HCT116 (cell line): ENCODE data around the gene SLC27A4. TPM values are rescaled to one million over a fixed set of nuclear protein-coding genes. Genes with fewer than 3 reads are reported as not detected.
"Not testable (repeated sequence)": the region's sequence is repeated elsewhere in the genome, so short reads cannot be mapped to it uniquely, and the experiment has no call there.

Experiments used
- ATAC-seq: fragments of 200-7000 bp; cut with Tn5 transposase; 2 replicates; pipeline ENCODE4 v1.9.1; 2020; ENCODE audit warnings: mild to moderate bottlenecking, moderate library complexity
- BruUV-seq: library from RNA; stranded (reverse); fragments of 400-500 nt; replicated peaks from 2 replicates; lab custom pipeline; 2021; lab: Mats Ljungman, UMichigan
- CTCF ChIA-PET: fragments of 300-600 bp; sonication (Branson Sonifier 250); formaldehyde crosslinking; loops from one replicate; lab custom pipeline; 2021; ENCODE audit warnings: antibody characterized with exemption; lab: Charles Lee
- POLR2A ChIA-PET: fragments of 300-600, 350-600 bp; sonication (Branson Sonifier 250); formaldehyde crosslinking; loops from one replicate; lab custom pipeline; 2021; ENCODE audit warnings: antibody characterized with exemption; lab: Charles Lee
- RAD21 ChIA-PET, 2 experiments: fragments of 300-600 bp; sonication (Branson Sonifier 250); formaldehyde crosslinking; loops; one replicate each; lab custom pipeline; 2023; ENCODE audit warnings: low total read pairs in 2 of 2; ENCODE audit not compliant: uncharacterized antibody in 2 of 2, unreplicated experiment in 2 of 2, low non-redundant PET in 1 of 2; lab: Charles Lee
- DNase-seq: peaks from one replicate; pipeline ENCODE4 v3.0.0-alpha.2; 2010; ENCODE audit warnings: low read depth, low spot score
- H2AFZ ChIP-seq: fragments of 200-600 bp; shearing (Covaris generic), sonication (generic); 2 replicates; pipeline ENCODE4 v1.6.1; 2017; ENCODE audit warnings: low read depth, mixed run types, mixed read lengths, antibody characterized with exemption, low read length; ENCODE audit not compliant: poor library complexity, severe bottlenecking
- H3K27ac ChIP-seq: 2 replicates; pipeline ENCODE4 v1.5.1; 2012; ENCODE audit warnings: low read depth, low read length
- H3K27me3 ChIP-seq: fragments of 200-600 bp; sonication (generic); 2 replicates; pipeline ENCODE4 v1.6.1; 2016; ENCODE audit warnings: mixed run types, low read length, mixed read lengths; ENCODE audit not compliant: insufficient read depth
- H3K36me3 ChIP-seq, 2 experiments: fragments of 200-500 bp in 1 of 2; fragments of 200-600 bp in 1 of 2; sonication (Bioruptor generic) in 1 of 2; sonication (generic) in 1 of 2; 2 replicates each; pipeline versions ENCODE4 v1.5.1 to v1.6.1; 2014 to 2016; ENCODE audit warnings: low read length in 2 of 2, inconsistent platforms in 1 of 2, mixed read lengths in 1 of 2, mixed run types in 1 of 2; ENCODE audit not compliant: insufficient read depth in 2 of 2, control insufficient read depth in 1 of 2
- H3K4me1 ChIP-seq, 2 experiments: fragments of 200-600 bp in 1 of 2; sonication (generic) in 1 of 2; 2 replicates each; pipeline versions ENCODE4 v1.5.1 to v1.6.1; 2012 to 2017; ENCODE audit warnings: low read length in 2 of 2, inconsistent platforms in 1 of 2, mild to moderate bottlenecking in 1 of 2, mixed read lengths in 1 of 2, mixed run types in 1 of 2, moderate library complexity in 1 of 2; ENCODE audit not compliant: insufficient read depth in 2 of 2, control insufficient read depth in 1 of 2
- H3K4me2 ChIP-seq: fragments of 200-600 bp; sonication (generic); 2 replicates; pipeline ENCODE4 v1.6.1; 2017; ENCODE audit warnings: mixed run types, low read length, mixed read lengths
- H3K4me3 ChIP-seq, 2 experiments: fragments of 200-600 bp in 1 of 2; sonication (generic) in 1 of 2; replicated peaks in 1 of 2; 2 replicates each; pipeline ENCODE4 v1.5.1; 2011 to 2016; ENCODE audit warnings: low read length in 2 of 2, control low read depth in 1 of 2, low read depth in 1 of 2, mild to moderate bottlenecking in 1 of 2, mixed read lengths in 1 of 2, mixed run types in 1 of 2
- H3K79me2 ChIP-seq: fragments of 200-600 bp; sonication (generic); 2 replicates; pipeline ENCODE4 v1.6.1; 2017; ENCODE audit warnings: mild to moderate bottlenecking, mixed run types, low read length, moderate library complexity, mixed read lengths; ENCODE audit not compliant: insufficient read depth
- H3K9ac ChIP-seq: fragments of 200-600 bp; sonication (generic); 2 replicates; pipeline ENCODE4 v1.6.1; 2016; ENCODE audit warnings: low read length, mixed read lengths
- H3K9me2 ChIP-seq: fragments of 200-600 bp; sonication (generic), shearing (Covaris generic); 2 replicates; pipeline ENCODE4 v1.6.1; 2017; ENCODE audit warnings: mixed run types, mild to moderate bottlenecking, moderate library complexity; ENCODE audit not compliant: insufficient read depth
- H3K9me3 ChIP-seq, 2 experiments: fragments of 200-500 bp in 1 of 2; fragments of 200-600 bp in 1 of 2; sonication (Bioruptor generic) in 1 of 2; sonication (generic) in 1 of 2; 2 replicates each; pipeline ENCODE4 v1.6.1; 2014 to 2017; ENCODE audit warnings: low read length in 2 of 2, mixed read lengths in 2 of 2, inconsistent platforms in 1 of 2, low read depth in 1 of 2, mild to moderate bottlenecking in 1 of 2, mixed run types in 1 of 2, moderate library complexity in 1 of 2; ENCODE audit not compliant: control insufficient read depth in 1 of 2, insufficient read depth in 1 of 2
- H4K20me1 ChIP-seq: fragments of 200-600 bp; sonication (generic), shearing (Covaris generic); 2 replicates; pipeline ENCODE4 v1.6.1; 2017; ENCODE audit warnings: mixed run types, mild to moderate bottlenecking, moderate library complexity; ENCODE audit not compliant: insufficient read depth
- CBX3 ChIP-seq: IDR thresholded peaks from 2 replicates; pipeline ENCODE4 v1.6.1; 2012; ENCODE audit warnings: low read depth
- RAD21 ChIP-seq: IDR thresholded peaks from 2 replicates; pipeline ENCODE4 v1.6.1; 2012; ENCODE audit warnings: low read depth, mild to moderate bottlenecking
- ZFX ChIP-seq: fragments of 450-650 bp; IDR thresholded peaks from 2 replicates; pipeline ENCODE4 v1.6.1; 2017
- intact Hi-C: fragments of 100-400 bp; cut with micrococcal nuclease; formaldehyde crosslinking; loops from 2 replicates; pipeline ENCODE4 v1.10.0; 2022
- total RNA-seq: library from RNA; stranded (reverse); gene quantifications from one replicate; pipeline ENCODE4 v1.2.1, GENCODE V29; 2021; ENCODE audit not compliant: unreplicated experiment
- TF ChIP-seq, protein P1 (sequence below): IDR thresholded peaks from 2 replicates; pipeline ENCODE4 v1.6.1; 2012
- TF ChIP-seq, protein P2 (sequence below): IDR thresholded peaks from 2 replicates; pipeline ENCODE4 v1.6.1; 2012; ENCODE audit warnings: low read depth
- TF ChIP-seq, protein P3 (sequence below), 3 experiments: fragments of 200-600 bp in 1 of 3; sonication (generic) in 1 of 3; IDR thresholded peaks in 2 of 3; conservative IDR thresholded peaks in 1 of 3; 2 replicates each; pipeline ENCODE4 v1.5.1; 2012 to 2017; ENCODE audit warnings: low read depth in 2 of 3, low read length in 2 of 3, antibody characterized with exemption in 1 of 3, borderline replicate concordance in 1 of 3, control low read depth in 1 of 3, mild to moderate bottlenecking in 1 of 3, mixed read lengths in 1 of 3, mixed run types in 1 of 3, moderate library complexity in 1 of 3; ENCODE audit not compliant: insufficient read depth in 1 of 3

Gene SLC27A4
- total RNA-seq, 1 experiment from 2014 or later = 33.9 TPM

DNA sequence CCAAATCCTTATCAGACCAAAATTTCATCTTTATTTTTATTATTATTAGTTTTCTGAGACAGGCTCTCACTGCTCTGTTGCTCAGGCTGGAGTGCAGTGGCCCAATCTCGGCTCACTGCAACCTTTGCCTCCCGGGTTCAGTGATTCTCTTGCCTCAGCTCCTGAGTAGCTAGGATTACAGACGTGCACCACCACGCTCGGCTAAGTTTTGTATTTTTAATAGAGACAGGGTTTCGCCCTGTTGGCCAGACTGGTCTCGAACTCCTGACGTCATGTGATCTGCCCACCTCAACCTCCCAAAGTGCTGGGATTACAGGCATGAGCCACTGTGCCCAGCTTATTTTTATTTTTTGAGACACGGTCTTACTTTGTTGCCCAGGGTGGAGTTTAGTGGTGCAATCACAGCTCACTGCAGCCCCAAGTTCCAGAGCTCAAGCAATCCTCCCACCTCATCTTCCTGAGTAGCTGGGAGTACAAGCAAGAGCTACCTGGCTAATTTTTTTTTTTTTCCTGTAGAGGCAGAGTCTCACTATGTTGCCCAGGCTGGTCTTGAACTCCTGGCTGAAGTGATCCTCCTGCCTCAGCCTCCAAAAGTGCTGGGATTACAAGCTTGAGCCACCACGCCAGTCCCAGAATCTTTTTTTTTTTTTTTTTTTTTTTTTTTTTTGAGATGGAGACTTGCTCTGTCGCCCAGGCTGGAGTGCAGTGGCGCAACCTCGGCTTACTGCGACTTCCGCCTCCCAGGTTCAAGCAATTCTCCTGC lies 1.3 kb upstream of the SLC27A4 start:
- H2AFZ ChIP-seq, H3K9me3 ChIP-seq, H3K9me2 ChIP-seq, CTCF ChIA-PET, H3K4me3 ChIP-seq, H3K27me3 ChIP-seq, ATAC-seq, H3K9ac ChIP-seq, DNase-seq, H4K20me1 ChIP-seq, intact Hi-C loops, BruUV-seq: not testable (repeated sequence)
- peak overlapping the region; percentile 74 for H3K27ac ChIP-seq
- peak overlapping the region; percentile 97 for H3K4me2 ChIP-seq
- POLR2A ChIA-PET = interaction anchor here (0.6 kb wide), 2 partner anchors 338 to 1269 kb away, joined by 3 to 4 read pairs; no protein-coding TSS in a partner anchor
- peaks cover 0 to 12% of the 10 kb centered on the region in 2 experiments; a peak in 3 of 4 replicates for H3K36me3 ChIP-seq
- peaks cover 10% of the 10 kb centered on the region for H3K79me2 ChIP-seq
- RAD21 ChIA-PET = interaction anchor here in 1 of 2 experiments (1.0 kb wide), 1 partner anchor 21 kb away, joined by 3 read pairs; no protein-coding TSS in a partner anchor
- H3K4me1 ChIP-seq = peaks cover 0 to 20% of the 10 kb centered on the region in 2 experiments; a peak in 2 of 4 replicates

DNA sequence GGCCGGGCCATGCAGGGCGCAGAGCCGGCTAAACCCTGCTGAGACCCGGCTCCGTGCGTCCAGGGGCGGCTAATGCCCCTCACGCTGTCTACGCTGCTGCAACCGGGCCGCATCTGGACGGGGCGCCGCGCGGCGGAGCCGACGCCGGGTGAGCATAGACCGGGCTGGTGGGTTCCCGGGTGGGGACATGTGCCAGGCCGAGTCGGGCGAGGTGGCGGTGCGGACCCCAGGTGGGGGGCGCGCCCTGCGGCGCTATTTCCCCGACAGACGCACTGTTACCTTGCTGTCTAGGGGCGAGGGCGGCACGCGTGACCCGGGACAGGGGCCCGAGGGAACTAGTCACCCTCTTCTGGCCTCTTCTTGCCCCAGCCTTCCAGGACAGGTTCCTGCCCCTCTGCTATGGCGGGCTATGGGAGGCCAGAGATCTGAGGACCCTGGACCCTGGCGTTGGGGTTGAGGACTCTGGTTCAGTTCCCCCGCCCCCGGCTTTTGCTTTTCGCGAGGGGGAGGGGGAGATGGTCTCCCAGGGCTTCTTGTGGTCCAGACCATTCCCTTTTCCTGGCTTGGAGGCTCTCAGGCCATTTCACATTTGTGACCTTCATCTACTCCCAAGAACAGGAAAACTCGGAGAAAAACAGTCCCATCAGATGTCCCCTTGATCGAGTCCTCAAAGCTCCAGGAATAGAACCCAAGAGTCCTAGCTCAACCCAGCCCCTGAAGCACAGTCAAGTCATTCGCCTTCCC lies 536 bp downstream of the SLC27A4 start:
- ATAC-seq (peak; percentile 19; the same call in 1 of the 2 replicates), DNase-seq (no peak)
- BruUV-seq = no TSS peak
- RAD21 ChIA-PET = interaction anchor here (0.8 to 1.2 kb wide), 2 partner anchors 46 to 80 kb away, joined by 3 to 6 read pairs; partner anchors contain the start of gene CERCAM (in 1 of the 2)
- Histone ChIP-seq H3K4me1 (peaks cover 0 to 20% of the 10 kb centered on the region in 2 experiments; a peak in 2 of 4 replicates), H3K36me3 (peaks cover 5 to 12% of the 10 kb centered on the region in 2 experiments; a peak in 3 of 4 replicates), H3K27ac (peak overlapping the region; percentile 67), H4K20me1 (no peaks in the 10 kb centered on the region), H3K4me2 (peak overlapping the region; percentile 97), H3K9me2 (no peaks in the 10 kb centered on the region), H3K27me3 (no peaks in the 10 kb centered on the region), H3K9me3 (no peaks in the 10 kb centered on the region), H2AFZ (no peak overlapping the region), H3K4me3 (peak overlapping the region; percentile 84 to 86), H3K79me2 (peaks cover 10% of the 10 kb centered on the region), H3K9ac (peak overlapping the region; percentile 77)
- POLR2A ChIA-PET = interaction anchor here (0.8 to 1.3 kb wide), 3 partner anchors 30 to 45 kb away, joined by 3 to 9 read pairs (median 3); partner anchors contain the start of gene URM1
- CTCF ChIA-PET = interaction anchor here (0.7 to 1.5 kb wide), 12 partner anchors 10 to 86 kb away, joined by 3 to 40 read pairs (median 4); partner anchors contain the start of gene URM1
- intact Hi-C loops = loop anchor here (1.0 to 10.0 kb wide), 4 partner anchors 19 to 146 kb away; partner anchors contain the start of genes CIZ1, COQ4 and TRUB2
- TF ChIP-seq, protein P1, sequence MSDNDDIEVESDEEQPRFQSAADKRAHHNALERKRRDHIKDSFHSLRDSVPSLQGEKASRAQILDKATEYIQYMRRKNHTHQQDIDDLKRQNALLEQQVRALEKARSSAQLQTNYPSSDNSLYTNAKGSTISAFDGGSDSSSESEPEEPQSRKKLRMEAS = no peak; the same call in 1 of the 2 replicates
- TF ChIP-seq RAD21 (no peak), CBX3 (no peak), ZFX (peak; percentile 74; the same call in 1 of the 2 replicates)
- TF ChIP-seq, protein P2, sequence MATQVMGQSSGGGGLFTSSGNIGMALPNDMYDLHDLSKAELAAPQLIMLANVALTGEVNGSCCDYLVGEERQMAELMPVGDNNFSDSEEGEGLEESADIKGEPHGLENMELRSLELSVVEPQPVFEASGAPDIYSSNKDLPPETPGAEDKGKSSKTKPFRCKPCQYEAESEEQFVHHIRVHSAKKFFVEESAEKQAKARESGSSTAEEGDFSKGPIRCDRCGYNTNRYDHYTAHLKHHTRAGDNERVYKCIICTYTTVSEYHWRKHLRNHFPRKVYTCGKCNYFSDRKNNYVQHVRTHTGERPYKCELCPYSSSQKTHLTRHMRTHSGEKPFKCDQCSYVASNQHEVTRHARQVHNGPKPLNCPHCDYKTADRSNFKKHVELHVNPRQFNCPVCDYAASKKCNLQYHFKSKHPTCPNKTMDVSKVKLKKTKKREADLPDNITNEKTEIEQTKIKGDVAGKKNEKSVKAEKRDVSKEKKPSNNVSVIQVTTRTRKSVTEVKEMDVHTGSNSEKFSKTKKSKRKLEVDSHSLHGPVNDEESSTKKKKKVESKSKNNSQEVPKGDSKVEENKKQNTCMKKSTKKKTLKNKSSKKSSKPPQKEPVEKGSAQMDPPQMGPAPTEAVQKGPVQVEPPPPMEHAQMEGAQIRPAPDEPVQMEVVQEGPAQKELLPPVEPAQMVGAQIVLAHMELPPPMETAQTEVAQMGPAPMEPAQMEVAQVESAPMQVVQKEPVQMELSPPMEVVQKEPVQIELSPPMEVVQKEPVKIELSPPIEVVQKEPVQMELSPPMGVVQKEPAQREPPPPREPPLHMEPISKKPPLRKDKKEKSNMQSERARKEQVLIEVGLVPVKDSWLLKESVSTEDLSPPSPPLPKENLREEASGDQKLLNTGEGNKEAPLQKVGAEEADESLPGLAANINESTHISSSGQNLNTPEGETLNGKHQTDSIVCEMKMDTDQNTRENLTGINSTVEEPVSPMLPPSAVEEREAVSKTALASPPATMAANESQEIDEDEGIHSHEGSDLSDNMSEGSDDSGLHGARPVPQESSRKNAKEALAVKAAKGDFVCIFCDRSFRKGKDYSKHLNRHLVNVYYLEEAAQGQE = no peak
- TF ChIP-seq, protein P3, sequence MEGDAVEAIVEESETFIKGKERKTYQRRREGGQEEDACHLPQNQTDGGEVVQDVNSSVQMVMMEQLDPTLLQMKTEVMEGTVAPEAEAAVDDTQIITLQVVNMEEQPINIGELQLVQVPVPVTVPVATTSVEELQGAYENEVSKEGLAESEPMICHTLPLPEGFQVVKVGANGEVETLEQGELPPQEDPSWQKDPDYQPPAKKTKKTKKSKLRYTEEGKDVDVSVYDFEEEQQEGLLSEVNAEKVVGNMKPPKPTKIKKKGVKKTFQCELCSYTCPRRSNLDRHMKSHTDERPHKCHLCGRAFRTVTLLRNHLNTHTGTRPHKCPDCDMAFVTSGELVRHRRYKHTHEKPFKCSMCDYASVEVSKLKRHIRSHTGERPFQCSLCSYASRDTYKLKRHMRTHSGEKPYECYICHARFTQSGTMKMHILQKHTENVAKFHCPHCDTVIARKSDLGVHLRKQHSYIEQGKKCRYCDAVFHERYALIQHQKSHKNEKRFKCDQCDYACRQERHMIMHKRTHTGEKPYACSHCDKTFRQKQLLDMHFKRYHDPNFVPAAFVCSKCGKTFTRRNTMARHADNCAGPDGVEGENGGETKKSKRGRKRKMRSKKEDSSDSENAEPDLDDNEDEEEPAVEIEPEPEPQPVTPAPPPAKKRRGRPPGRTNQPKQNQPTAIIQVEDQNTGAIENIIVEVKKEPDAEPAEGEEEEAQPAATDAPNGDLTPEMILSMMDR (IDR thresholded peaks at IDR 0.05 in 2 of 3, conservative IDR thresholded peaks at IDR 0.05 in 1 of 3; ENCODE audit: borderline replicate concordance in 1 of 3, insufficient read depth in 1 of 3, low read depth in 2 of 3, low read length in 2 of 3) = no peak
